GM19351 (cell line): ENCODE measurements around the gene KCNT1.

Experiments used
- ATAC-seq: cut with Tn5 transposase; IDR thresholded peaks from one replicate; pipeline ENCODE4 v1.9.1; 2021; ENCODE audit warnings: mild to moderate bottlenecking, moderate library complexity; ENCODE audit not compliant: unreplicated experiment

KCNT1 gene

GRCh38 chr9:135840539-135840938 is 138.6 kb downstream of the KCNT1 start:
- no peak for ATAC-seq
